GM12801 (cell line): ENCODE measurements around the gene PBRM1.

Experiments used
- CTCF ChIP-seq: IDR thresholded peaks from one replicate; pipeline ENCODE4 v1.5.1; 2011; ENCODE audit warnings: control low read depth; ENCODE audit not compliant: insufficient read length; ENCODE audit errors: extremely low read depth

The PBRM1 gene

GRCh38 chr3:52527039-52527731, 158.5 kb downstream of the PBRM1 start:
- TF ChIP-seq CTCF = no peak

GRCh38 chr3:52525680-52526561, 159.8 kb downstream of the PBRM1 start:
- no peak for TF ChIP-seq CTCF

DNA sequence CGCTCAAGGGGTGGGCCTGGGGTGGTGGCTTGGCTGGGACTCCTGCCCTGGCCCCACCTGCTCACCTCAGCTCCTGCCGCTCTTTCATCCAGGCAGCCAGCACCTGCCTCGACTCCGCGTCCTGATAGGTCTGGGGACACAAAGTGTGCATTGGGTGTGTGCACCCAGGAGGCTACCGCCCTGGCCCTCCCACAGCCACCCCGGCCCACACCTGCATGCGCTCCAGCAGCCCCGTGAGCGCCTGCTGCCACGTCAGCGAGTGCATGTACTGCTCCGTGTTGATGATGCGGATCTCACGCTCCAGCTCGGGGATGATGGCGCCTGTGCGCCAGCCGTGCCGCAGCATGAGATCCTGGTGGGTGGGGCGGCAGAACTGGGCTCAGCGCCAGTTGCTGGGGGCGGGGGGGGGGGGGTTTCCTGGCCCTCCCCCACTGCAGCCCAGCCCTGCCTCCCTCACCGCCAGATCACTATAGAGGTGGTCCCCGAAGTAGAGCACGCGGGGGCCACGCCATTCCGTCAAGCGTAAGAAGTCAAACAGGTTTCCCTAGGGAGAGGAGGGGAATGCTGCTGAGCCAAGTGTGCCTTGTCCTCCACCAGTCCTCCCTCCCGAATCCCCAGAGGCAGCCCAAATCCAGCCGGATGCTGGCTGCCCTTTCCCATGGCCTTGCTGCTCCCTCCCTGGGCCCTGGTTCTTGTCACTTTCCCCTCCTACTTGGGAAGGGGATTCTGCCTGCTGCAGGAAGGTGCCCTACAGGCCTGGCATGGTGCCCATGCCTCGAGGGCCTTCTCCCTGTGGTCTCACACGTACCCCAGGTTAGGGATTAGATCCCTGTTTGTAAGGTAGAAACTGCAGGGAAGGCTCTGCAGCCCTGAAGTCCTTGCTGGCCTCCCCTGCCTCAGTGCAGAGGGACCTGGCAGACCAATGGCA, 160.7 kb downstream of the PBRM1 start:
- TF ChIP-seq CTCF = no peak

GRCh38 chr3:52524258-52524751, 161.4 kb downstream of the PBRM1 start:
- TF ChIP-seq CTCF = no peak

GRCh38 chr3:52523386-52524257, 162.1 kb downstream of the PBRM1 start:
- TF ChIP-seq CTCF = no peak

GRCh38 chr3:52522651-52523251, 163.0 kb downstream of the PBRM1 start:
- TF ChIP-seq CTCF = no peak
